Motor neuron (in vitro differentiated cells): ENCODE measurements around the gene NIN. TPM values are rescaled to one million over a fixed set of nuclear protein-coding genes. Genes with fewer than 3 reads are reported as not detected.

Source experiments
- ATAC-seq, 8 experiments: fragments of 200-7000 bp; cut with Tn5 transposase; replicated peaks in 6 of 8; 2 replicates each; pipeline ENCODE4 v1.8.0; 2021; ENCODE audit warnings: mild to moderate bottlenecking in 8 of 8, moderate library complexity in 8 of 8
- H3K27ac ChIP-seq, 2 donors: fragments of 250-450 bp; sonication (Bioruptor Pico); 2 replicates each; pipeline ENCODE4 v1.9.0; 2021; ENCODE audit warnings: antibody characterized with exemption in 2 of 2, mild to moderate bottlenecking in 2 of 2, moderate library complexity in 1 of 2
- H3K4me1 ChIP-seq, 2 donors: fragments of 250-450 bp; sonication (Bioruptor Pico); replicated peaks in 1 of 2; 2 replicates each; pipeline ENCODE4 v1.6.1; 2021; ENCODE audit warnings: antibody characterized with exemption in 2 of 2, mild to moderate bottlenecking in 2 of 2, moderate library complexity in 1 of 2
- H3K4me3 ChIP-seq, 5 donors: fragments of 250-450 bp; sonication (Bioruptor Pico); 2 replicates each; pipeline ENCODE4 v1.9.0; 2021; ENCODE audit warnings: antibody characterized with exemption in 5 of 5, mild to moderate bottlenecking in 5 of 5, moderate library complexity in 4 of 5
- WGBS, 10 experiments: fragments of 450-650 bp; shearing (Covaris generic); methylation state at CpG; one replicate each; pipeline ENCODE4 v1.0.0; 2022; 5-methylcytosine and 5-hydroxymethylcytosine counted together
- in situ Hi-C, 9 experiments: fragments of 400-800 bp; cut with MboI; loops; one replicate each; pipeline ENCODE4 v1.15.0; 2021; ENCODE audit warnings: low sequenced_read_pairs in 9 of 9, low pct_unique_long_range_greater_than_20kb in 2 of 9; ENCODE audit not compliant: unreplicated experiment in 9 of 9
- total RNA-seq, 8 experiments: library from RNA; unstranded; fragments of 300-600 nt; gene quantifications; 2 replicates each; pipeline versions ENCODE4 v1.2.3 to v1.2.4, GENCODE V29; 2022

Gene NIN
- total RNA-seq, 8 experiments from 2014 or later, result 13.6 to 76.4 (median 31.3) TPM

GRCh38 chr14:50806241-50806933, 24.6 kb downstream of the NIN start:
- H3K27ac ChIP-seq, result no peak overlapping the region
- no peak overlapping the region for H3K4me3 ChIP-seq
- H3K4me1 ChIP-seq, result peaks cover 0 to 25% of the 10 kb centered on the region in 2 donors
- ATAC-seq, result no peak
- in situ Hi-C loops, result no loop called here
- WGBS, 10 experiments, result 43 to 100% (median 75%) methylated on average over 1 to 3 of the region's 3 CpGs; no CpG with 5 or more reads in 2 of the 10 experiments

GRCh38 chr14:50805396-50805795, 25.6 kb downstream of the NIN start:
- in situ Hi-C loops, result no loop called here
- 94 to 100% (median 100%) methylated on average over 1 to 3 of the region's 3 CpGs; no CpG with 5 or more reads in 3 of the 10 experiments for whole genome bisulfite sequencing, 10 experiments
- Histone ChIP-seq H3K4me3 (no peak overlapping the region), H3K27ac (no peak overlapping the region), H3K4me1 (peaks cover 0 to 27% of the 10 kb centered on the region in 2 donors)
- no peak for ATAC-seq

GRCh38 chr14:50804181-50804721, 26.7 kb downstream of the NIN start:
- peak in 3 of 8 experiments; percentile 32 to 67 (median 49) for ATAC-seq
- H3K27ac ChIP-seq, result no peak overlapping the region
- in situ Hi-C loops, result no loop called here
- H3K4me1 ChIP-seq, result peaks cover 0 to 27% of the 10 kb centered on the region in 2 donors
- WGBS, 10 experiments, result 18 to 98% (median 68%) methylated on average over 1 to 5 of the region's 5 CpGs; no CpG with 5 or more reads in 1 of the 10 experiments
- no peak overlapping the region for H3K4me3 ChIP-seq

DNA sequence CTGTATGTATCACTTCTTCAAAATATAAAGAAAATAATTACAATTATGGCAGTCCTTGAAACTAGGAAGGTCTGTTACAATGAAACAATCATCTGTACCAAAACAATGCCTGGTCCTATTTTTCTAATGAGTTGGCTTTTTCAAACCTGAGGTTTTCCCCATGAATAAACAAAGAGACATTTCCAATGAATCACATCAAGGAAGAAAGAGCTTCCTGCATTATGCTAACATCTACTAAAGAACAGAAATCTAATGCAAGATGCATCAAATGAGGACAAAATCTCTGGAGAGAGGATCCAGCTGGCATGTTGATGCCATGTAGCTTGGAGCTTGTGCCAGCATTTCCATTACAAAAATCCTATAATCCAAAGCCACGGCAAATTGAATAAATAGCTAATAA, 29.3 kb downstream of the NIN start:
- in situ Hi-C loops, result no loop called here
- peak in 3 of 8 experiments; percentile 41 to 48 (median 48) for ATAC-seq
- WGBS, 10 experiments, result 29 to 67% (median 49%) methylated on average over 1 of the region's 1 CpG; no CpG with 5 or more reads in 6 of the 10 experiments
- Histone ChIP-seq H3K4me3 (no peak overlapping the region), H3K4me1 (peaks cover 4 to 36% of the 10 kb centered on the region in 2 donors), H3K27ac (no peak overlapping the region)

DNA sequence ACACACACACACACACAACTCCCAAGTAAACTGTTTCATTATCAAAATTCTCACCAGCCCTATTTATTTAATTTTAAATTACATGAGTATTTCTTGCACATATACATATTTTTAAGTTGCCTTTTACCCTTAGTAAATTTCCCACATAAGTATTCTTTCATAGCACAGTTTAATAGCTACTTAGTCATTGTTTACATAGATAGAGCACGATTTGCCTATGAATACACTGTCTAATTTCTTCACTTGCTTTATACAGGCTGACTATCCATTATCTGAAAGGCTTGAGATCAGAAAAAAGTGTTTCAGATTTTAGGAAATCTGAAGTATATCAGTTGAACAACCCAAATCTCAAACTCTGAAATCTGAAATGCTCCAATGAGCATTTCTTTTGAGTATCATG, 30.9 kb downstream of the NIN start:
- 10 to 100% (median 86%) methylated on average over 1 of the region's 1 CpG; no CpG with 5 or more reads in 3 of the 10 experiments for WGBS, 10 experiments
- H3K4me1 ChIP-seq, result peaks cover 4 to 30% of the 10 kb centered on the region in 2 donors
- no peak overlapping the region for H3K27ac ChIP-seq
- ATAC-seq, result peak in 1 of 8 experiments; percentile 34
- in situ Hi-C loops, result no loop called here
- no peak overlapping the region for H3K4me3 ChIP-seq

DNA sequence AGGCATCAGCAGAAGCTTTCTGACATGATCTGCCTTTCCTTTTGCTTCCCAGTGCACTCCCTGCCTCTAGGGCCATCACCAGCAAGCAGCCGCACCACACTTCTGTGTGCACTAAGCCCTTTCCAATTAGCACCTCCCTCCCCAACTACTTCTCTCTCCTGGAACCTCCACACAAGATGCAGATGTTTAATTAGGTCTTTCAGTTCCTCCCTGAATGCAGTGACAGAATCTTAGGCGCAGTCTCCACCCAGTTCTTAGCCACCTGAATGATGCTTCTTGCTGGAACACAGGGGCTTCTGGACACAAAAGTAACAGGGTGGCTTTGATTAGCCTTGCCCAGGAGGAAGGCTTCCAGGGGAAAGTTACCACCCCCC, 32.9 kb downstream of the NIN start:
- WGBS, 10 experiments, result 20 to 100% (median 57%) methylated on average over 1 of the region's 2 CpGs; no CpG with 5 or more reads in 7 of the 10 experiments
- Histone ChIP-seq H3K4me3 (no peak overlapping the region), H3K27ac (no peak overlapping the region), H3K4me1 (peaks cover 4 to 44% of the 10 kb centered on the region in 2 donors)
- in situ Hi-C loops, result no loop called here
- ATAC-seq, result peak in 3 of 8 experiments; percentile 66 to 82 (median 73)

DNA sequence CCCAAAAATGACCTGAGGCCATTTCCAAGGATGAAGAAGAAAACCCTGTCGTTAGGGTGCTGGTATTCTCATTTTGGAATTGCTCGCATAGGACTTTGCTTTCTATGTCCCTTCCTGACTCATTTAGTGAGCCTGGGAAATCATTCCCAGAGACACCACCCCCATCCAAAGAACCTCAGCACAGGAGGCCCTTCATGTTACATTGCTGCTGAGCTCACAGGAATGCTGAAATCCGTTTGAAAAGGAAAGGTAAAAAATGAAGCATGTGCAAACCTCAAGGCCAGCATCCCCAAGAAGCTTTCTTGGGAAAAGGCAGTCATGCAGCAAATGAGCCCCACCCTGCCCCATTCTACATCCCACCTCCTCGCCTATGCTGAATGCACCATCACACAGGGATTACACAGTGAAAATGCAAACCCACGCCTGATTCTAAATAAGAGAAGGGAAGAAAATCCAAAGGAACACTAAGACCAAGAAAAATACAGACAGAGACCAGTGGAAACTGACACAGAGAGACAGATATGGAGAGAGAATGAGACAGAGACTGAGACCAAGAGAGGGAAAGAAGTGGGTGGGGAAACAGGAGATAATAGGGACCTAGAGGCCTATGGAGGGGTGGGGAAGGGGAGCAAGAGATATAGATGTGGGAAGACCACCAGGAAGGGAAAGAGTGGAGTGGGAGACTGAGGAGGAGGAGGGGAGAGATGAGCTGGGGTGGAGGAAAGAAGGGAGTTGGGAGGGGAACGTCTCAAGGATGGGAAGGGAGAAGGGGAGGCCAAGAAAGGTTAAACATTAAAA, 33.5 kb downstream of the NIN start:
- WGBS, 10 experiments, result 29 to 66% (median 49%) methylated on average over 1 to 4 of the region's 6 CpGs
- in situ Hi-C loops, result no loop called here
- no peak overlapping the region for H3K27ac ChIP-seq

GRCh38 chr14:50796390-50796789, 34.6 kb downstream of the NIN start:
- ATAC-seq, result no peak
- Histone ChIP-seq H3K4me3 (no peak overlapping the region), H3K4me1 (peaks cover 10 to 42% of the 10 kb centered on the region in 2 donors), H3K27ac (no peak overlapping the region)
- WGBS, 10 experiments, result 58 to 100% (median 90%) methylated on average over 1 to 6 of the region's 6 CpGs
- in situ Hi-C loops, result no loop called here

More for the DNA sequence above, 33.5 kb downstream of the NIN start:
- Histone ChIP-seq H3K4me1 (peaks cover 10 to 48% of the 10 kb centered on the region in 2 donors), H3K4me3 (no peak overlapping the region)
- ATAC-seq, result peak in 1 of 8 experiments; percentile 18

DNA sequence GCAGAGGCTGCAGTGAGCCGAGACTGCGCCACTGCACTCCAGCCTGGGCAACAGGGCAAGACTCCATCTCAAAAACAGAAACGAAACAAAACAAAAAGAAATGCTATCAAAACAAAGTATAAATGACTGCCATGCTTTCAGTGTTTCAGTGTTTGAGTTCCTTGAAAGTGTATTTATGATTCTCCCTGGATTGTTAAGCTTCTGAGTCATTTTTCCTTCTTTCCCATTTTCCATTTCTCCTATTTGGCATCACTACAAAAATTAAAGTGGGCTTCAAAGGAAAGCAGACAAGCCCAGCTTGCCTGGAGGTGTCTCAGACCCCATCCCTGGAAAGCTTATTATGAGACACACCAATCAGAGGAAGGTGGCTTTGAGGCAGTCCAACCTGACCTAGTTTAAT, 35.1 kb downstream of the NIN start:
- Histone ChIP-seq H3K4me1 (peaks cover 10 to 40% of the 10 kb centered on the region in 2 donors), H3K4me3 (no peak overlapping the region), H3K27ac (no peak overlapping the region)
- no peak for ATAC-seq
- in situ Hi-C loops, result no loop called here
- 33 to 100% (median 94%) methylated on average over 1 to 3 of the region's 3 CpGs; no CpG with 5 or more reads in 3 of the 10 experiments for WGBS, 10 experiments

GRCh38 chr14:50795142-50795541, 35.8 kb downstream of the NIN start:
- in situ Hi-C loops, result no loop called here
- 10 to 93% (median 55%) methylated on average over 1 to 7 of the region's 7 CpGs for WGBS, 10 experiments
- peak in 2 of 8 experiments; percentile 45 to 57 for ATAC-seq

GRCh38 chr14:50794068-50794645, 36.8 kb downstream of the NIN start:
- in situ Hi-C loops, result no loop called here
- H3K4me3 ChIP-seq, result no peak overlapping the region
- H3K4me1 ChIP-seq, result peaks cover 10 to 40% of the 10 kb centered on the region in 2 donors
- H3K27ac ChIP-seq, result no peak overlapping the region
- no peak for ATAC-seq
- 70 to 94% (median 90%) methylated on average over 2 to 8 of the region's 8 CpGs for WGBS, 10 experiments

More at GRCh38 chr14:50795142-50795541, 35.8 kb downstream of the NIN start:
- Histone ChIP-seq H3K27ac (no peak overlapping the region), H3K4me1 (peaks cover 10 to 40% of the 10 kb centered on the region in 2 donors), H3K4me3 (no peak overlapping the region)

DNA sequence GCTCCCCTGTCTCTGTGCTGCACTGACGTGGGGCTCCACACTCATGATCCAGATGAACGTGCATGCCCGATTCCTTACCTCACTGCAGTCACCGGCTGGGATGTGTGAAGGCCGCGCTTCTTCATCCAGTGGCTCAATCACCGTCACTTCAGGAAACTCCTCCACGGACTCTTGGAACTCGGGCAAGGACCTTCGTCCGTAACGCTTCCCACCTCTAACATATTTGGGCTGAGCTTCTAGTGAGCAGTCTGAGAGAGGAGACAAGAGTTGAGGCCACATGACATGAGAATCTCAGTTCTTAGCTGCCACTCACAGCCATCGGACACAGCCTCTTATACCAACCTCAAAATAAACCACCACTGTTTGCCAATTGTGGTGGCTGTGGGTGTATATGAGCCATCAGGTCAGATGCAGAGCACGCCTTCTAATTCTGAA, 38.3 kb downstream of the NIN start:
- peaks cover 10 to 41% of the 10 kb centered on the region in 2 donors for H3K4me1 ChIP-seq
- no peak overlapping the region for H3K27ac ChIP-seq
- WGBS, 10 experiments, result 94 to 100% (median 99%) methylated on average over 1 to 11 of the region's 14 CpGs; no CpG with 5 or more reads in 4 of the 10 experiments
- H3K4me3 ChIP-seq, result no peak overlapping the region
- in situ Hi-C loops, result no loop called here
- peak in 3 of 8 experiments; percentile 20 to 24 (median 21) for ATAC-seq
